GM12874 (cell line): ENCODE data around the gene LRRC57.

Experiments
- CTCF ChIP-seq: IDR thresholded peaks from 2 replicates; pipeline ENCODE4 v1.5.1; 2011; ENCODE audit warnings: low read depth, mild to moderate bottlenecking, control low read depth, low read length, moderate library complexity; ENCODE audit not compliant: insufficient read depth

The LRRC57 gene

GRCh38 chr15:42533246-42533645 lies 15.3 kb downstream of the LRRC57 start:
- no peak for TF ChIP-seq CTCF

- TF ChIP-seq CTCF: no peak
Observed at GRCh38 chr15:42528970-42529369, 19.6 kb downstream of the LRRC57 start.

GRCh38 chr15:42523331-42523730 lies 25.3 kb downstream of the LRRC57 start:
- TF ChIP-seq CTCF: no peak

- no peak for TF ChIP-seq CTCF
Observed at GRCh38 chr15:42511007-42511391, 37.6 kb downstream of the LRRC57 start.

- TF ChIP-seq CTCF: no peak
Observed at GRCh38 chr15:42510258-42511006, 38.2 kb downstream of the LRRC57 start.

GRCh38 chr15:42508263-42508690 lies 40.3 kb downstream of the LRRC57 start:
- no peak for TF ChIP-seq CTCF

GRCh38 chr15:42507514-42507913 lies 41.1 kb downstream of the LRRC57 start:
- no peak for TF ChIP-seq CTCF
